HG03469 (cell line): ENCODE results near the gene FAM90A26.
"Not testable (repeated sequence)": the region's sequence is repeated elsewhere in the genome, so short reads cannot be mapped to it uniquely, and the experiment has no call there.

Experiments
- ATAC-seq: cut with Tn5 transposase; IDR thresholded peaks from one replicate; pipeline ENCODE4 v1.9.1; 2021; ENCODE audit warnings: mild to moderate bottlenecking, moderate library complexity, moderate number of reproducible peaks; ENCODE audit not compliant: unreplicated experiment

FAM90A26 gene, protein sequence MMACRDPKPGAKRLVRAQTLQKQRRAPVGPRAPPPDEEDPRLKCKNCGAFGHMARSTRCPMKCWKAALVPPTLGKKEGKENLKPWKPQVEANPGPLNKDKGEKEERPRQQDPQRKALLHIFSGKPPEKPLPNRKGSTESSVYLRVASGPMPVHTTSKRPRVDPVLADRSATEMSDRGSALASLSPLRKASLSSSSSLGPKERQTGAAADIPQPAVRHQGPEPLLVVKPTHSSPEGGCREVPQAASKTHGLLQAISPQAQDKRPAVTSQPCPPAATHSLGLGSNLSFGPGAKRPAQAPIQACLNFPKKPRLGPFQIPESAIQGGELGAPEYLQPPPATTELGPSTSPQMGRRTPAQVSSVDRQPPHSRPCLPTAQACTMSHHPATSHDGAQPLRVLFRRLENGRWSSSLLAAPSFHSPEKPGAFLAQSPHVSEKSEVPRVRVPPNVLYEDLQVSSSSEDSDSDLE

DNA sequence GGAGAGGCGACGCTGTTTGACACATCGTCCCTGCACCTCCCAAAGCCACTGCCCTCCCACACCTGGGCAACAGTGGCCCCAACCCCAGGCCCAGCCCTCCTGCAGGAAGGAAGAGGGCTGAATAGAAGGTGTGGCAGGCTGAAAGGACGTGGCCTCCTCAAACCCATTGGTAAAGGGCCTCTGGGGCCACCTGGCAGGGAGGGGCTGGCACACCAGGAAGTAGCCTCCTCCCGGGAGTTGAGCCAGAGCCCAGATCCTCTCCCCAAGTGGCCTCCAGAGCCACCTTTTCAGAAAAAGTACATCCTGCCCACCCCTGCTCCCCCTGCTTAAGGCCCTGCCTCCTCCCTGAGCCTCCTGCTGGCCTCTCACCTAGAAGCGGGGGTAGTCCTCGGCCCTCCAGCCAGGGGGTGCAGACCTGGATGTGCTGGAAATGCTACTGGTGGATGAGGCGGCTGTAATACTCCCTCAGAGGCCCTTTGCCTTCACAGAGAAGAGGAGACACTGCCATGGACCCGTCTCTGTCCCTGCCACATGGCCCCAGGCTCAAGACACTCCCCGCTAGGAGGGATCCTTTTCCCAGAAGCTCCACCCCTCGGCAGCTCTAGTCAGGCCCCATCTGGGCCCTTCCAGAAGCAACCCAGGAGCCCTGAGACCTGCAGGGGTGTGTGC lies at the start of gene FAM90A26:
Gene FAM90A26, plus strand, starts transcription at position 619 of the 669 bp plus-strand sequence. CDS start 2,764 bp downstream, outside the sequence.
- ATAC-seq: not testable (repeated sequence)

GRCh38 chr4:9122711-9123110 lies 47.5 kb upstream of the FAM90A26 start:
- ATAC-seq: not testable (repeated sequence)

DNA sequence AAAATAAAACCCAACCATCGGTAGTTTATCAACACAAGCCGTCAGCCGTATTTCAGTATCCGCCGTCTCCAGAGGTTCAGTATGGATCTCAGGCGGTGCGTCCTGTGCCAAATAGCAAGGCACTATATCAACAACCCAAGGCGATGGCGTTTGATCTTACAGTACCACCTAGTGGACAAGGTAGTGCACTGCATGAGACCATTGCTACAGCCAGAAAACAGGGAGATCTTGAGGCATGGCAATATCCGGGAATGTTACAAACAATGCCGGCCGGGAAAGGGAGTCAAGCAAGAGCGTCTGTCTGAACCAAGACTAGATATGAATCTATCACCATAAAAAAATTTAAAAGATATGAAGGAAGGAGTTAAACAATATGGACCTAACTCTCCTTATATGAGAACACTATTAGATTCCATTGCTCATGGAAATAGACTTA lies 46.6 kb upstream of the FAM90A26 start:
- not testable (repeated sequence) for ATAC-seq

DNA sequence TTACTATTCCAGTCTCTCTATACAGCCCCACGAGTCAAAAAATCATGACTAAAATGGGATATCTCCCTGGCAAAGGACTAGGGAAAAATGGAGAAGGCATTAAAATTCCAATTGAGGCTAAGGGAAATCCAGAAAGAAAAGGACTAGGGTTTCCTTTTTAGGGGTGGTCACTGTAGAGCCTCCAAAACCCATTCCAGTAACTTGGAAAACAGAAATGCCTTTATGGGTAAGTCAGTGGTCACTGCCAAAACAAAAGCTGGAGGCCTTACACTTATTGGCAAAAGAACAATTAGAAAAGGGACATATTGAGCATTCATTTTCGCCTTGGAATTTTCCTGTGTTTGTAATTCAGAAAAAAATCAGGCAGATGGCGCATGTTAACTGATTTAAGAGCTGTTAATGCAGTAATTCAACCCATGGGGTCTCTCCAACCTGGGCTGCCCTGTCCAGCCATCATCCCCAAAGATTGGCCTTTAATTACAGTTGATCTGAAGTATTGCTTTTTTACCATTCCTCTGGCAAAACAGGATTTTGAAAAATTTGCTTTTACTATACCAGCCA lies 44.5 kb upstream of the FAM90A26 start:
- ATAC-seq: not testable (repeated sequence)

DNA sequence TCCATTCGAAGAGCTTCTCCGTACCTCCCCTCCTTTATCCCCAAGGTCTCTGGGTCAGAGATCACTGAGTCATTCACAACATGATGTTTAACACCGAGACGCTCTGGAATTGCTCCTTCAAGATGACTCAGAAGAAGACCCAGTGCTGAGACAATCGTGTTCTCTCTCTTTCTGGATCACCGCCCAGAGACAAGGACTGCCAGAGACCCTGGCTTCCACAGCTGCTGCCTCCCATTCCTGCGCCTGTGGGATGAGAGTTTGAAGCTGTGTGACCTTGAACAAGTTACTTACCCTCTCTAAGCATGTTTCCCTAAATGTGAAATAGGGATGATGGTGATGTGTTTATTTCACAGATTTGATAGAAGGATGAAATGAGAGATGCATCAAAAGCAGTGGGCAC lies 38.8 kb upstream of the FAM90A26 start:
- ATAC-seq: not testable (repeated sequence)

GRCh38 chr4:9132849-9133248 lies 37.4 kb upstream of the FAM90A26 start:
- ATAC-seq: not testable (repeated sequence)

- not testable (repeated sequence) for ATAC-seq
These were observed 36.2 kb upstream of the FAM90A26 start for GRCh38 chr4:9134011-9134410.

DNA sequence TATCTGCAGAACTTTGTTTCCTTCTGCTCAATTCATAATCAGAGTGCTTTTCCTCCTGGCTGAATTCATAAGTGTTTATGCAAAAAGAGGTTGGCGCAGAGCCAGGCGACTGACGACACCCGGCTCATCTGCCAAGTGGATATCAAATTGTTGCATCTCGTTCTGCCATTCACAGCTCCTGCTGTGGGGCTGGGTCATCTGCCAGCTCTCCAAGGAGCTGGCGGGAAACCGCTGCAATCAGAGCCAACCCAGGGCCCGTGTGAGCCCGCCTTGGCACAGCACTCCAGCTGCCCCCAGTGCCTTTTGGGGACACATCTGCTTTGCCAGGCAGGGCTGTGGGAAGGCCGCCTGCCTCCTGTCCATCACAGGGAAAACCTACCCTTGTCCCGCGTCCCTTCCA lies 35.7 kb upstream of the FAM90A26 start:
- not testable (repeated sequence) for ATAC-seq

DNA sequence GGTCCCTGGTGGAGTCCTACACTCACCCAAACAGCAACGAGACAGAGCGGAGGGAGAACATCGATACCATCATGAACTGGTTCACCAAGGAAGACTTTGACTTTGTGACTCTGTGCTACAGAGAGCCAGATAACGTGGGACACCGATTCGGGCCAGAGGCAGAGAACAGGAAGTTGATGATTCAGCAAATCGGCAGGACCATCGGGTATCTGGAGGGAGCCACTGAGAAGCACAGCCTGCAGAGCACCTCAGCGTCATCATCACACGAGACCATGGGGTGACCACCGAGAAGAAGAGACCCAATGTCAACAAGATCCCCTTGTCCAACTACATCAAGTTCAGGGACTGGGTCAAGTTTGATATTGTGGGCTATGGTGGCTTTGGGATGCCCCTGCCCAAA lies 29.2 kb upstream of the FAM90A26 start:
- ATAC-seq: not testable (repeated sequence)

DNA sequence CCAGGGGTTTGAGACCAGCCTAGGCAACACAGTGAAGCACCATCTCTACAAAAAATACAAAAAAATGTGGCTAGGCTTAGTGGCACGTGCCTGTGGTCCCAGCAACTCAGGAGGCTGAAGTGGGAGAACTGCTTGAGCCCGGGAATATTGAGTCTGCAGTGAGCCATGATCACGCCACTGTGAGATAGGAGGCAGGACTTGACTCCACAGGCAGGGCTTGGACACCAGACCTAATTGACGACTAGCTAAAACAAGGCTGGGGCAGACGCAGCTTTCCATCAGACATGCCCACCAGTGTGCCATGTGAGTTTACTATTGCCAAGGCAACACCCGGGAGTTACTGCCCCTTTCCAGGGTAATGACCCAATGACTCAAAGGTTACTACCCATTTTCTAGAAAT lies 27.4 kb upstream of the FAM90A26 start:
- not testable (repeated sequence) for ATAC-seq

DNA sequence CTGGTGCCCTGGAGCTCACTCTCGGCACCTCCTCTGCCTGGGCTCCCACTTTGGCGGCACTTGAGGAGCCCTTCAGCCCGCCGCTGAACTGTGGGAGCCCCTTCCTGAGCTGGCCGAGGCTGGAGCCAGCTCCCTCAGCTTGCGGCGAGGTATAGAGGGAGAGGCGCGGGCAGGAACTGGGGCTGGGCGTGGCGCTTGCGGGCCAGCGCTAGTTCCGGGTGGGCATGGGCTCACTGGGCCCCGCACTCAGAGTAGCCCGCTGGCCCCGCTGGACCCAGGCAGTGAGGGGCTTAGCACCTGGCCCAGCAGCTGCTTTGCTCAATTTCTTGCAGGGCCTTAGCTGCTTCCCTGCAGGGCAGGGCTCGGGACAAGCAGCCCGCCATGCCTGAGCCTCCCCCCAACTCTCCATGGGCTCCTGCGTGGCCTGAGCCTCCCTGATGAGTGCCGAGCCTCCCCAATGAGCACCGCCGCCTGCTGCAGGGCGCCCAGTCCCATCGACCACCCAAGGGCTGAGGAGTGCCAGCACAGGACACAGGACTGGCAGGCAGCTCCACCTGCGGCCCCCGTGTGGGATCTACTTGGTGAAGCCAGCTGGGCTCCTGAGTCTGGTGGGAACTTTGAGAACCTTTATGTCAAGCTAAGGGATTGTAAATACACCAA lies 26.7 kb upstream of the FAM90A26 start:
- ATAC-seq: no peak

GRCh38 chr4:9146967-9147366 lies 23.2 kb upstream of the FAM90A26 start:
- no peak for ATAC-seq

DNA sequence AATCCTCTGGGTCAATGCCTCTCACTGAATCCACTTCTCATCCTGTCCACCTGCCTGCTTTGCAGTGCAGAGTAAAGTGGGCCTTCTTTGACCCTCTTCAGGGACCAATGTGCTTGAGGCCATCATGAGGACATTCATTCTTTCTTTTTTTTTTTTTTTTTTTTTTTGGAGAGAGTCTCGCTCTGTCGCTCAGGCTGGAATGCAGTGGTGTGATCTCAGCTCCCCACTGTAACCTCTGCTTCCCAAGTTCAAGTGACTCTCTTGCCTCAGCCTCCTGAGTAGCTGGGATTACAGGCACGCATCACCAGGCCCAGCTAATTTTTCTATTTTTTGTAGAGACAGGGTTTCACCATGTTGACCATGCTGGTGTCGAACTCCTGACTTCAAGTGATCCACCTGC lies 22.8 kb upstream of the FAM90A26 start:
- ATAC-seq: not testable (repeated sequence)

GRCh38 chr4:9148611-9149409 lies 21.4 kb upstream of the FAM90A26 start:
- ATAC-seq: not testable (repeated sequence)

- not testable (repeated sequence) for ATAC-seq
These were observed 18.4 kb upstream of the FAM90A26 start for GRCh38 chr4:9151809-9152179.

DNA sequence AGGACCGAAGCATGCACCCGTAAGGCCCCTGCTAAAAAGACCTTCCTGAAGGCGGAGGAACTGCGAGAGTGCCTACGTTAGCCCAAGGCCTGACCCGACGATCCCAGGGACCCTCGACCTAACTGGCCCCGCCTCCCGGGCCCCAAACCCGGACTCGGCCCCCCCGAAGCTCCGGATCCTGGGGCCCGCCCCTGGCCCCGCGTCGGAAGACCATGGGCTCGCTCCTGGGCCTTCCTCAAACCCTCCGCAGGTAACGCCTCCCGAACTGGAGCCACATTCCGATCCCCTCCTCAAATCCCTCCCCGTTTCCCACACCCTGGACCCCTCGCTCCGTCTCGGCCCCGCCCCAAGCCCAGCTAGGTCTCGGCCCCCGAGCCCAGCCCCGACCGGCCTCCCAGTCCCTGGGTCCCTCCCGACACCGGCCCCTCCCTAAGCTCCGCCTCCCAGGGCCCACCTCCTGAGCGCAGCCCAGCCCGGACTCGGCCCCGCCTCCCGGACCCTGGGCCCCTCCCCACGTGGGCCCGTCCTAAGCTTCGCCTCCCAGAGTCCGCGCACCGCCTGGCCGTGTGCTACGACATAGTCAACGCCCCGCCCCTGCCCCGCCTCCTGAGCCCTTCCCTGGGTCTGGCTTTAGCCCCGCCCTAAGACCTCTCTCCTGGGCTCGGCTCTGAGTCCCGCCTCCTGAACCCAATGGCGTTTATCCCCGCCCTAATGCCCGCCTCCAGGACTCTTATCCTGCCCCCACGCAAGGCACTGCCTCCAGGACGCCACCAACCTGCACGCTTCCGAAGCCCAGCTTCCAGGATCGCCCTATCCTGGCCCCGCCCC lies 17.8 kb upstream of the FAM90A26 start:
- ATAC-seq: not testable (repeated sequence)

- ATAC-seq: not testable (repeated sequence)
These were observed 17.1 kb upstream of the FAM90A26 start for GRCh38 chr4:9153008-9153570.

DNA sequence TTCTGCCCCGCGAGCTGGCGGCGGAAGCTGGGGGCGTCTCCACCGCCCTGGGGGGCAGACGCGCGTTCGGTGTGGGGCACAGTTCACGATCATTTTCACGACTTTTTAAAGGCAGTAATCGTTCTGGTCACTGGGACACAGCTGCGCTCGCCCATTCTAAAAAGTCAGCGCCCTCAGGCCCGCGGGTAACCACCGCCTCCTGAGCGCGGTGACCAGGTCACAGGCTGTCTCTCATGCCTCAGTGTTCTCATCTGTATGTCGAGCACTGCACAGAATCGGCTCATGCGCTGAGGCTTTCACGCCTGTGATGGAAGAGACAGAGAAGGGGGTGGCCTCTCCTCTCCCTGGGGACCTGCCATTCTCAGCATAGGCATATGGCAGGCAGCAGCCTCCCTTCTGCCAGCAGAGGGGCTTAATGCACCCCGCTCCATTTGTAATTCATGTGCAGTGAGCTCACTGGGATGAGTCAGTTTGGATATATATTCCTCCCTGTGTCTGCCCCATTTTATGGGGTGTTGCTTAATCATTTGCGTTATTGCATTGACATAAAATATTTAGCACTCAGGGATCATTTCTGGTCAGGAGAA lies 16.5 kb upstream of the FAM90A26 start:
- ATAC-seq: not testable (repeated sequence)
